ENCODE results near the gene CHID1.

- TF ChIP-seq CTCF (IDR thresholded peaks at IDR 0.05) (no peak), EZH2 (IDR thresholded peaks at IDR 0.05) (no peak)
These were observed 49.0 kb upstream of the CHID1 start for GRCh38 chr11:959608-960007.
